ENCODE measurements around the gene AURKB. TPM values are rescaled to one million over a fixed set of nuclear protein-coding genes. Genes with fewer than 3 reads are reported as not detected.

AURKB gene
- total and polyA plus RNA-seq, 2 experiments from 2014 or later = 17.8 to 77.7 TPM

DNA sequence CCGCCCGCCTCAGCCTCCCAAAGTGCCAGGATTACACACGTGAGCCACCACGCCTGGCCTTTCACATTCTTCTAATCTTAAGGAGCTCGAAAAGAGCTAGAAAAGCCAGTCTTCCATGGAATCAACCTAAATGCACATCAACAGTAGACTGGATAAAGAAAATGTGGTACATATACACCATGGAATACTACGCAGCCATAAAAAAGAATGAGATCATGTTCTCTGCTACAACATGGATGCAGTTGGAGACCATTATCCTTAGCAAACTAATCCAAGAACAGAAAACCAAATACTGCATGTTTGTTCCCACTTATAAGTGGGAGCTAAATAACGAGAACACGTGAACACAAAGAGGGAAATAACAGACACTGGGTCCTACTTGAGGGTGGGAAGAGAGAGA, 34.4 kb upstream of the AURKB start:
- peaks cover 3% of the 10 kb centered on the region for H3K4me1 ChIP-seq (ENCODE audit: low read depth)
- no peaks in the 10 kb centered on the region for H3K27me3 ChIP-seq
- TF ChIP-seq, protein P1, sequence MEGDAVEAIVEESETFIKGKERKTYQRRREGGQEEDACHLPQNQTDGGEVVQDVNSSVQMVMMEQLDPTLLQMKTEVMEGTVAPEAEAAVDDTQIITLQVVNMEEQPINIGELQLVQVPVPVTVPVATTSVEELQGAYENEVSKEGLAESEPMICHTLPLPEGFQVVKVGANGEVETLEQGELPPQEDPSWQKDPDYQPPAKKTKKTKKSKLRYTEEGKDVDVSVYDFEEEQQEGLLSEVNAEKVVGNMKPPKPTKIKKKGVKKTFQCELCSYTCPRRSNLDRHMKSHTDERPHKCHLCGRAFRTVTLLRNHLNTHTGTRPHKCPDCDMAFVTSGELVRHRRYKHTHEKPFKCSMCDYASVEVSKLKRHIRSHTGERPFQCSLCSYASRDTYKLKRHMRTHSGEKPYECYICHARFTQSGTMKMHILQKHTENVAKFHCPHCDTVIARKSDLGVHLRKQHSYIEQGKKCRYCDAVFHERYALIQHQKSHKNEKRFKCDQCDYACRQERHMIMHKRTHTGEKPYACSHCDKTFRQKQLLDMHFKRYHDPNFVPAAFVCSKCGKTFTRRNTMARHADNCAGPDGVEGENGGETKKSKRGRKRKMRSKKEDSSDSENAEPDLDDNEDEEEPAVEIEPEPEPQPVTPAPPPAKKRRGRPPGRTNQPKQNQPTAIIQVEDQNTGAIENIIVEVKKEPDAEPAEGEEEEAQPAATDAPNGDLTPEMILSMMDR (IDR thresholded peaks at IDR 0.05; ENCODE audit: low read depth, low read length) = no peak
- DNase-seq (ENCODE audit: low read depth in 1 of 2, low spot score in 1 of 2) = no peak
- no peak overlapping the region for H3K27ac ChIP-seq
- H3K4me3 ChIP-seq = no peak overlapping the region
- no peaks in the 10 kb centered on the region for H3K9me3 ChIP-seq (ENCODE audit: low read depth)
- H3K36me3 ChIP-seq = no peaks in the 10 kb centered on the region

DNA sequence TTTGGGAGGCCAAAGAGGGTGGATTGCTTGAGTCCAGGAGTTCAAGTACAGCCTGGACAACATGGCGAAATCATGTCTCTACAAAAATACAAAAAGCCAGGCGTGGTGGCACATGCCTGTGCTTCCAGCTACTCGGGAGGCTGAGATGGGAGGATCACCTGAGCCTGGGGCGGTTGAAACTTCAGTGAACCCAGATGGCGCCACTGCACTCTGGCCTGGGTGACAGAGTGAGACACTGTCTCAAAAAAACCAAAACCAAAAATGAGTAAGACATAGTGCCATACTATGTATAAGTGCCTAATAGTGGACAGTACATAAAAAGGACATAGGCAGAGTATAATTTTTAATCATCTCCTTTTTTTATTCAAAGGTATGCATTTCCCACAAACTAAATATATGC, 33.5 kb upstream of the AURKB start:
- no peak overlapping the region for H3K27ac ChIP-seq
- H3K36me3 ChIP-seq = no peaks in the 10 kb centered on the region
- no peak for DNase-seq (ENCODE audit: low read depth in 1 of 2, low spot score in 1 of 2)
- H3K9me3 ChIP-seq (ENCODE audit: low read depth) = no peaks in the 10 kb centered on the region
- no peaks in the 10 kb centered on the region for H3K27me3 ChIP-seq
- H3K4me3 ChIP-seq = no peak overlapping the region
- TF ChIP-seq, protein P1 (IDR thresholded peaks at IDR 0.05; ENCODE audit: low read depth, low read length) = no peak
- no peaks in the 10 kb centered on the region for H3K4me1 ChIP-seq (ENCODE audit: low read depth)

DNA sequence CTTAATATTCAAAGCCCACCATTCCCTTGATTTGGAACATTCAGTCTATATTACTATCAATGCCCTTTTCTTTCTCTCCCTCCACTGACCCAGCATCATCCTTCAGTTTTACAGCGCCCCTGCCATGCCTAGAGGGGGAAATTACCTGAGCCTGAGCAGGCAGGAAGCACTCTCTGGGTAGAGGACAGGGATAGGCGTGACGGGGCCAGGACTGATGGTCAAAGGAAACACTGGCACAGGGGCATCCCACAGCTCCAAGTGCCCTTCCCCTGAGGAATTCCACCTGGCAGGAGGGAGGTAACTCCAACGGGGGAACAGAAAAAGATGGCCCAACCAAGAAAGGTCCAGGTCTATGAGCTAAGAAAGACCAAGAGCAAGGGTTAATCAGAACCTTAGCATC, 27.5 kb upstream of the AURKB start:
- no peaks in the 10 kb centered on the region for H3K4me1 ChIP-seq (ENCODE audit: low read depth)
- no peak for DNase-seq (ENCODE audit: low read depth in 1 of 2, low spot score in 1 of 2)
- no peak overlapping the region for H3K4me3 ChIP-seq
- H3K36me3 ChIP-seq = peaks cover 26% of the 10 kb centered on the region
- no peak overlapping the region for H3K27ac ChIP-seq
- H3K9me3 ChIP-seq (ENCODE audit: low read depth) = no peaks in the 10 kb centered on the region
- H3K27me3 ChIP-seq = no peaks in the 10 kb centered on the region
- TF ChIP-seq, protein P1 (IDR thresholded peaks at IDR 0.05; ENCODE audit: low read depth, low read length) = no peak

DNA sequence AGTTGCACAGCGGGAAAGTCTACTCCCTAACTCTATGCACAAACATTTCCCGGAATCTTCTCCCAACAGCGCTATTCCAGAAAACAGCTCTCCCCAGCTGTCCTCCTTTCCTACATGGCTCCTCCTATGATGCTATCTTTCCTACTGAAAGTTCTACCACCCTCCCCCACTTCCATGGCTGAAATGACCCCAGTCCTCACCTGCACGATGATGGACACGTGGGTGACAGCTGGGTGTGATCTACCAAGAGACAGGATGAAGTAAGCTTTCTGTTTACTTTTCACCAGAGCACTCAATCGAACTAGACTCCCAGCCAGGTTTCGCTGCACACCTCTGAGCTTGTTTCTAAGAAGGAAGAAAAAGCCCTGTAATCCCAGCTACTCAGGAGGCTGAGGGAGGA, 26.8 kb upstream of the AURKB start:
- H3K36me3 ChIP-seq = peaks cover 31% of the 10 kb centered on the region
- H3K4me3 ChIP-seq = no peak overlapping the region
- H3K27me3 ChIP-seq = no peaks in the 10 kb centered on the region
- TF ChIP-seq, protein P1 (IDR thresholded peaks at IDR 0.05; ENCODE audit: low read depth, low read length) = no peak
- DNase-seq (ENCODE audit: low read depth in 1 of 2, low spot score in 1 of 2) = no peak
- H3K27ac ChIP-seq = no peak overlapping the region
- no peaks in the 10 kb centered on the region for H3K4me1 ChIP-seq (ENCODE audit: low read depth)
- no peaks in the 10 kb centered on the region for H3K9me3 ChIP-seq (ENCODE audit: low read depth)

DNA sequence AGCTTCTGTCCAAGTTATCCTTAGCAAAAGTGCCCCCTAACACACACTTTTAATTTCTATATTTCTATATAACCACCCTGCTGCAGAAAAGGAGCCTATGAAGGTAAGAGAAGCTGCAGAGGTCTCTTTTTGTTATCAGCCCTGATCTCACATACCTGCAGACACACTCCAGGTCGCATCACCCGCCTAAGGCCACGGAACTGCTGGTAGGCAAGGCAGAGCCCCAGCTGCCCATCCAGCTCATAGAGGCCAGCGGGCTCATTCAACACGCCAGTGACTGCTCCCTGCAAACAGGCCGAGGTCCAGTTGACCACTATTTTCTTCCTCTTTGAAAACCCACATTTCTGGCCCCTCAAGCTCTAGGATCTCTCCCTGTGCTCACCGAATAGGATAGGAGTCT, 25.3 kb upstream of the AURKB start:
- H3K27me3 ChIP-seq = no peaks in the 10 kb centered on the region
- H3K27ac ChIP-seq = no peak overlapping the region
- DNase-seq (ENCODE audit: low read depth in 1 of 2, low spot score in 1 of 2) = no peak
- H3K36me3 ChIP-seq = peaks cover 41% of the 10 kb centered on the region
- TF ChIP-seq, protein P1 (IDR thresholded peaks at IDR 0.05; ENCODE audit: low read depth, low read length) = no peak
- H3K4me1 ChIP-seq (ENCODE audit: low read depth) = no peaks in the 10 kb centered on the region
- no peaks in the 10 kb centered on the region for H3K9me3 ChIP-seq (ENCODE audit: low read depth)
- H3K4me3 ChIP-seq = no peak overlapping the region
